HepG2 (cell line): ENCODE data around the gene CLCN1.

ENCODE experiments used
- NFIC ChIP-seq: IDR thresholded peaks from 2 replicates; pipeline ENCODE4 v1.6.1; 2012; ENCODE audit warnings: mild to moderate bottlenecking, low read length, inconsistent platforms
- ZBTB34 ChIP-seq: sonication (generic); formaldehyde crosslinking; IDR thresholded peaks from 2 replicates; pipeline ENCODE4 v1.8.0; 2022; ENCODE audit warnings: mild to moderate bottlenecking, missing genetic modification reagents

GRCh38 chr7:143288836-143289235, 27.1 kb upstream of the CLCN1 start:
- no peak for TF ChIP-seq ZBTB34 (CRISPR knock-in tag)
- no peak for TF ChIP-seq NFIC
